HG03280 (cell line): Measurements from ENCODE around the gene CD302.
"Not testable (repeated sequence)": the region's sequence is repeated elsewhere in the genome, so short reads cannot be mapped to it uniquely, and the experiment has no call there.

Experiments
- ATAC-seq: cut with Tn5 transposase; IDR thresholded peaks from one replicate; pipeline ENCODE4 v1.9.1; 2021; ENCODE audit warnings: mild to moderate bottlenecking, moderate library complexity; ENCODE audit not compliant: unreplicated experiment

The CD302 gene, protein sequence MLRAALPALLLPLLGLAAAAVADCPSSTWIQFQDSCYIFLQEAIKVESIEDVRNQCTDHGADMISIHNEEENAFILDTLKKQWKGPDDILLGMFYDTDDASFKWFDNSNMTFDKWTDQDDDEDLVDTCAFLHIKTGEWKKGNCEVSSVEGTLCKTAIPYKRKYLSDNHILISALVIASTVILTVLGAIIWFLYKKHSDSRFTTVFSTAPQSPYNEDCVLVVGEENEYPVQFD

DNA sequence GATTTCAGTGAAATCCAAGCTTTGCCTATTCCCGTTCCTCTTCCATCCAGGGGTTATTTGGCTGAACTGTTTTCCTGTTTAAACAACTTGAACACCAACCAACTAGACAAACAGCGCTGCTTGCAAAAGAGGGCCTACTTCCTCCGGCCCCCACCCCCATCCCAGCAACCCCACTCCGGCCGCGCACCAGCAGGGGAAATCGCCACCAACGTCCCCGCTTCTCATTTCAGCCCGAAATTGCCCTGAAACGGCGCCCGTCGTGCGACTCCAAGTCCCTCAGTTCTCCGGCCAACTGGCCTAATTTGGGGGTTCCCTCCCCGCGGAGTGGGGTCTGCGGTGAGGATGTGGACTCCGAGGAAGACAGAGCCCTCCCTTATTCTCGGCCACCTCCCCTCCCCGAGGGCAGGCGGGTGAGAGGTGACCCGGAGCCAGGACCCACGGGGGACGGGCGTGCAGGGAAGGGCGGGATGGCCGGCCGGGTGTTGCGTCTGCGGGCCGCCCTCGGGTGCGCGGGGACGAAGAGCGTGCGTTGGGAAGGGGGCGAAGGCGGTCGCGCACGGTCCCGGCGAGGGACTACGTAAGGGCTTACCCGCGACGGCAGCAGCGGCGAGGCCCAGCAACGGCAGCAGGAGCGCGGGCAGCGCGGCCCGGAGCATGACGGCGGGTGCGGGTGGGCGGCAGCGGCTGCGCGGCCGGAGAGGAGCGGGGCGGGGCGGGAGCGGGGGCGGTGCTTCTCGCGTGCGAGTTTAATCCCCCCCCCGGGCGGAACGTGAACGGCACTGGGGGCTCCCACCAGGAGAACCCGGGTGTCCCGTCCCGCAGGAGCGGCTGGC is at the start of gene CD302:
Gene CD302 (minus strand): TSS at position 666 of the 833 bp plus-strand sequence. CDS start 10 bp downstream, at position 656.
- peak; percentile 69 for ATAC-seq

DNA sequence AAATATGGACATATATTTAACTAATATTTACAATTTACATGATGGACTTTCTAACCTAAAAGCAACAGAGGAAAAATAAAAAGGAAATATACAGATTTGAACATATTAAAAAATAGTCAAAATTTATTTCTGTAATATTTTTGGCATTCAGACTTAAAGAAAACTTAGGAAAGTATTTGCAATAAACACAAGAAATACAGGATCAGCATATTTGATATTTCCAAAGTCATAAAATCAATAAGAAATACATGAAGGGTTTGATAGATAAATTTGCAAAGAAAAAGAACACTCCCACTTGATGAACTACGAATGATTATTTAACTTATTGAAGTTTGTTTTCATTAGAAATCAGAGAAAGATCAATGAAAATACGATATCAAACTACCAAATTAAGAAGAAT is 48.6 kb upstream of the CD302 start:
- ATAC-seq = no peak

DNA sequence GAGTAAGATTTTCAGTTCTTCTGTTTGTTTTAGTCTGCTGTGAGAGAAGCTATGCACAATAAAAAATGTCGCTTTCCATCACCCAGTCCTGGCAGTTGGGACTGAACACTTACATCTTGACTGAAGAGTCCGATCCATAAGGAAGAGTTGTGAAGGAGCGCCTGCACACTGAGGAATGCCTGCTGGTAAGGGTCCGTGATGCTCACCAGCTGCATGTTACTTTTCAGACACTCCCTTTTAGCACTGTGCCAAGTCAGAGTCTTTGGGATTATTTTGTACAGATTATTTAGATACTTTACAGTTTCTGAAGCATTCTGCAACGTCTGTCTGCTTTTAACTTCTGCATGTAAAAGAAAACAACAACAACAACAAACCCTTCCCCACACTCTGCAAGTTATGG is 42.6 kb upstream of the CD302 start:
- no peak for ATAC-seq

DNA sequence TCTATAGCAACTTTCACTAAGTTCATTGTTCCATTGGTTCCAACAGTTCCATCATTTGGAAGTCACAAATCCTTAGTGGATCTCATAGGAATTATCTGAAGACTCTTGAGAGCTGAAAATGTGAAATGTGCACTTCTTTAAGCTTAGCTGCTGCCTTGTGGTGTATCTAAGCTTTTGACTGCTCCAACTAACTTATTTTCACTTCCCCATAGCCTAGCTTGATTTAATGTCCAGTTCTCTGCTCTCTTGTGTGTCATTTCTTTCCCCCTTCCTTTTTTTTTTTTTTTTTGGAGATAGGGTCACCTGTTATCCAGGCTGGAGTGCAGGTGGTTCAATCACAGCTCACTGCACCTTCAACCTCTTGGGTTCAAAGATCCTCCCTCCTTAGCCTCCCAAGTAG is 34.9 kb upstream of the CD302 start:
- no peak for ATAC-seq

DNA sequence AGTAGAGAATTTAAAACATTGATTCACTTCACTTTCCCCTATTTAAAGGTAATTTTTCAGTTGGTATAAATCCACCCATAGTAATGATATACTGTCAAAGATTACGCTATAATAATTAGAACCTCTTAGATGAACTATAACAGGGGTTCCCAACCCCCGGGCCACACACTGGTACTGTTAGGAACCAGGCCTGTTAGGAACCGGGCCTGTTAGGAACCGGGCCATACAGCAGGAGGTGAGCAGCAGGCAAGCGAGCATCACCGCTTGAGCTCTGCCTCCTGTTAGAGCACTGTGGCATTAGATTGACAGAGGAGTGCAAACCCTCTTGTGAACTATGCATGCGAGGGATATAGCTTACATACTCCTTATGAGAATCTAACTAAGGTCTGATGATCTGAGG is 34.0 kb upstream of the CD302 start:
- ATAC-seq = no peak

DNA sequence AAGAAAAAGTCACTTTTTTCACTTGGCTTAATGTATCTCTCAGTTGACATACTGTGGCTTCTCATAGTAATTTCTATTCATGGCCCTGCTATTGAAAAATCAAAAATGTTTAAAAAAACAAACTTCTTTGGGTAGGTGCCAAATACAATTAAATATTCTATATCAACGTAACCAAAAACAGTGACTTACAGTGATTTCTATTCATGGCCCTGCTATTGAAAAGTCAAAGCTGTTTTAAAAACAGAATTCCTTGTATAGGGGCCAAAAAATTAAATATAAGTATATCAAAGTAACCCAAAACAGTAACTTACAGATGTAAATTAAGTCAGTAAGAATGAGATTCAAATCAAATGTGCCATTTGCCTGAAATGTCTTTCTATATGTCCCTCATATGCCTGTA is 31.4 kb upstream of the CD302 start:
- no peak for ATAC-seq

DNA sequence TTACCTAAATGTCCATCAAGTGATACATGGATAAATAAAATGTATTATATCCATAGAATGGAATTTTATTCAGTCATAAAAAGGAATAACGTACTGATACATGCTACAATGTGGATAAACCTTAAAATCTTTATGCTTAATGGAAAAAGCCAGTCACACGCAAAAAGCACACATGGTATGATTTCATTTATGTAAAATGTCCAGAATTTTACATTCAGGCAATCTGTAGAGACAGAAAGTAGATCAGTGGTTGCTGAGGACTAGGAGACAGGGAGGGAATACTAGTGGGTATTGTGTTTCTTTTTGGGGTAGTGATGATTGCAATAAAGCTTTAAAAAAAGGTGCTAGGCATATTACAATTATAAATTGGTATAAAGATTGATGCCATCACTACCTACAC is 30.7 kb upstream of the CD302 start:
- ATAC-seq = no peak

DNA sequence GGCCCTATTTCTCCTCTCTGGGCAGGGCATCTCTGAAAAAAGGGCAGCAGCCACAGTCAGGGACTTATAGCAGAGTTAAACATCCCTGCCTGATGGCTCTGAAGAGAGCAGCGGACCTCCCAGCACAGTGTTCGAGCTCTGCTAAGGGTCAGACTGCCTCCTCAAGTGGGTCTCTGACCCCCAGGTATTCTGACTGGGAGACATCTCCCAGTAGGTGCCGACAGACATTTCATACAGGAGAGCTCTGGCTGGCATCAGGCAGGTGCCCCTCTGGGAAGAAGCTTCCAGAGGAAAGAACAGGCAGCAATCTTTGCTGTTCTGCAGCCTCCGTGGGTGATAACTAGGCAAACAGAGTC is 24.4 kb upstream of the CD302 start:
- ATAC-seq = not testable (repeated sequence)

DNA sequence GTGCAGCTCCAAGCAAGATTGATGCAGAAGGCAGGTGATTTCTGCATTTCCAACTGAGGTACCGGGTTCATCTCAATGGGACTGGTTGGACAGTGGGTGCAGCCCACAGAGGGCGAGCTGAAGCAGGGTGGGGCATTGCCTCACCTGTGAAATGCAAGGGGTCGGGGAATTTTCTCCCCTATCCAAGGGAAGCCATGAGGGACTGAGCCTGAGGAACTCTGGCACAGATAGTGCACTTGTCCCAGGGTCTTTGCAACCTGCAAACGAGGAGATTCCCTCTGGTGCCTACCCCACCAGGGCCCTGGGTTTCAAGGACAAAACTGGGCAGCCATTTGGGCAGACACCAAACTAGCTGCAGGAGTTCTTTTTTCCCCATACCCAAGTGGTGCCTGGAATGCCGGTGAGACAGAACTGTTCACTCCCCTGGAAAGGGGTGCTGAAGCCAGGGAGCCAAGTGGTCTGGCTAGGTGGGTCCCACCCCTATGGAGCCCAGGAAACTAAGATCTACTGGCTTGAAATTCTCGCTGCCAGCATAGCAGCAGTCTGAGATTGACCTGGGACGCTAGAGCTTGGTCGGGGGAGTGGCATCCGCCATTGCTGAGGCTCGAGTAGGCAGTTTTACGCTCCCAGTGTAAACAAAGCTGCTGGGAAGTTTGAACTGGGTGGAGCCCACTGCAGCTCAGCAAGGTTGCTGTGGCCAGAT is 23.9 kb upstream of the CD302 start:
- ATAC-seq = not testable (repeated sequence)

DNA sequence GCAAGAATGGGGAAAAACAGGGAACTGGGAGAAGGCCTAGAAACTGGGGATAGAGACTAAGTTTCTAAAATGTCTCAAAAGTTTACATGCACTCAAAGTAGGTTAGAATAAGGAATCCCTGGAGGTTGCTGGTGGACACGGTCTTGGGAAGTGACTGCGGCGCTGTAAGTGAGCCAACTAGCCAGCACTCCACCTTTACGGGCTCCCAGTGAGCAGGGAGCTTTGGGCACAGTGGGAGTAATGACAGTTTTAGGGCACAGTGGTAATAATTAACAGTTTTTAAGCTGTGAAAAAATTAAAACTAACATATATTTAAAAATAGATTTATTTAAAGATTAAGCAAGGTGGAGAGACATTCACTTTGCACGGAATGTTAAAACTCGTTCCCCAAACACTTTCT is 20.9 kb upstream of the CD302 start:
- ATAC-seq = no peak

DNA sequence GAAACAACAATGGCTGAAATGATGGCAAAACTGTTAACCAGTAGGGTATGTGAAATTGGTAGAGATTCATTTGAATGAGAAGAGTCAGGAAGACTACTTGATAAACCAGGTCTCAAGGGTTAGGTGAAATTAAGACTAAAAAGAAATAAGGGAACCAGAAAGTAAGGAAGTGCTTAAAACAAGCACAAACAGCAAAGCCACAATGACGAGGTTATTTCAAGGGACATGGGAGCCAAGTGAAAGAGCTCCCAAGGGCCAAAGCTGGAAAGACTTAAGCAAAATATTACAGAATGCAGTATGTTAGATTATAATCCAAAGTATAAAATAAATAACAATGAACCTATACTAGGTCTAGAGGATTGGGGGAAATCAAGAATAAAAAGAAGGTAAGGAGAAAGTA is 19.3 kb upstream of the CD302 start:
- no peak for ATAC-seq

DNA sequence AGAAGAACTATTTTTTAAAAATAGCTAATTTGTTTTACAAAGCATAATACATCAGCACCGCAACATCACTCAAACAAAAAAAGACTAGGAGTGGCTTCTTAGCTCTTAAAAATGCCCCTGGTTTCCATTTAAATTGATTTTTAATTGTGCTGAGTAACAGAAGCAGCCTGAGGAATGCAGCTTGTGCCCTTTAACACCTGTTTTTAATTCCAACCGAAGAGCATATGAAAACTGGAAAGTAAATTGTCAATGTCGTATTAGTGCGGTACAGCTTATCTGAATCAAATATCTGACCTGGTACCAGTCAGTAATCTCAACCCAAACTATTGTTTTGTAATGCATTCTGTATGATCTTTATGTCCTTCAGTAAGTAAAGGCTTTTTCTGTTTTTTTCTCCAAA is 13.2 kb upstream of the CD302 start:
- no peak for ATAC-seq

DNA sequence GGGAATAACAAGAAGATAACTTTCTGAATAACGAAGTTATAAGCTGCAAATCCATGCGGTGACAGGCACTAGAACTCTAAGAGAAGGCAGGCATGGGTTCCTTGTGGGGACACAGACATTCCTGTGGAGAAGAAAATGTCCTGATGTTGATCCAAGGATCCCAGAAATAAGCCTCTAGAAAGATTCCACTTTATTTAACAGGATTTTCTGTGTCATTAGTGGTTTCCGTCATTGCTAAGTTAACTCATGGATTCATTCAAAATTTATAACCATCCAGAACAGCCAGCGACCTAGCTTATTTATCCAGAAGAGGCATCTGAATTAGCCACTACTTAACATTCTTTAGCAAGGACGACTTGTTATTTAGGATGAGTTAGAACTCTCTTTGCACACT is 10.0 kb upstream of the CD302 start:
- ATAC-seq = no peak

DNA sequence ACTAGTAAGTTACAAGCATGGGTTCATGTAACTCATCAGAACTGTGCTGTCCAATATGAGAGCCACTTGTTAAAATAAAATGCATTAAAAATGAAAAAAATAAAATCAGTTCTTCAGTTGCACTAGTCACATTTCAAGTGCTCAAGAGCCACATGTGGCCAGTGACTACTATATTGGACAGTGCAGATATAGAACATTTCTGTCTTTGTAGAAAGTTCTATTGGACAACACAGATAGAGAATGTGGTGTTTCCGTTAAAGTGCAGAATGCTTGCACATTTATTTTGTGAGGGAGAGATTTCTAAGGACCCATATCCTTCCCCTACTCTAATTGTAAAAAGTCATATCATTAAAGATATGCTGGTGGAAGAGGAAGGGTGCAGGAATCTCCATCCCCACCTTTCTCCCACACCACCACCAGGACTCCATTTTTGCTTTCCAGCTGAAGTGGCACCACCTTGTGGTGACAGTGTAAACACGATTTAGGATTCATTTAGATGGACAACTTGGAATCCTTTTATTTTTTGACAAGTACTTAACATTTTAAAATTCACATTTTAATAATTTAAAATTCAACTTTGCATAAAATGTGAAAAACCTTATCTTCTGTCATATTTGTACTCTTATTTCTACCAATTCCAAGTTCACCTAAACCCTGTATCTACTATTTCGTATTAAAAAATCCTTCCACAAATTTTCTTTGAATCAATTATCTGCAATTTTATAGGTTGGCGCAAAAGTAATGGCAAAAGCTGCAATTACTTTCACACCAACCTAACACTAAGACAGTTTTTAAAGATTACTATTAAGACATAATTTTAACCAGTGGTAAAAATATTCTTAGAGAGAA is 9.4 kb upstream of the CD302 start:
- no peak for ATAC-seq

DNA sequence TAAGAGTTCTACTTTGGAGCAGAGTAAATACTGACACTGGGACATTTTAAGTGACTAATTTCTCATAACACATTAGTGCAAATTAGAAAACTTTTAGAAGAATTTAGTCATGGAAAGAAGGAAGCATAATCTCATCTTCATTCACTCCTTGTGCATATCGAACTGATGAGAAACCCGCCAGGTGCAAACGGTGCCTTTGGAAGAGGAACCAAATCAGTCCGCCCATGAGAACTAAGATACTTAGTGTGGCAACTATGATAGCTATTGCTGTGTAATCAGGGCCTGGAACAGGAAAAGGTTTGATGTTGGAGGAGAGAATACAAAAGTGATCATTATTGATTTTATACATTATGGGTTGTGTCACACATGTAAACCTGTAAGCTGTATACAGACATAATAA is 6.9 kb upstream of the CD302 start:
- ATAC-seq = no peak

DNA sequence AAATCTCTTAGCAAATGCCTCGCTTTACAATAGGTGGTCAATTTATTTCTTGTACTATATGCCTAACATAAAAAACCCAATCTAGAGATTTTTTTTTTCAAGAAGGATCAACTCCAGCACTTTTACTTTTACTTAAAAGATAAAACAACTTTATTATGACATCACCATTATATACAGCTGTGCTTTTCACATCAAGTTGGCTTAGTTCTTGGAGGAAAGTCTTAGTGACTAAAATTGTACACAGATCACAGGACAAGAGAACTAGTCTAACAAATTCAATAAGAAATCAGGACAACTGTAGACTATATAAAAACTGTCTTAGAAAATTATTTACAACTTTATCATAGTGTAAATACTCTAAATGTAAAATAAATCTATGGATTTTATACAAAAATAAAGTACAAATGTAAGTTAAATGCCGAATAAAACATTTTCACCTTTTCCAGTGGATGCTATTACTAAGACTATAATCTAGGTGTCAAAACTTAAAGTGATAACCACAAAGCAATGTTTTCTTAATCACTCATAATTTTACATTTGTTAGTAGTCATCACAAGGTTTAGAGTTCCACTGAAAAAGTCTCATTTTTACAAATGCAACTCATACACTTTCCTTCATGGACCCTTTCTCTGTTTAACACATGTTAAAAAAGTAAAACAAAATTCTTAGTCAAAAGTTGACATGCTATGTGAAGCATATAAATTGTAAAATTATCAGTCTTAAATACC is 5.4 kb upstream of the CD302 start:
- ATAC-seq = no peak

DNA sequence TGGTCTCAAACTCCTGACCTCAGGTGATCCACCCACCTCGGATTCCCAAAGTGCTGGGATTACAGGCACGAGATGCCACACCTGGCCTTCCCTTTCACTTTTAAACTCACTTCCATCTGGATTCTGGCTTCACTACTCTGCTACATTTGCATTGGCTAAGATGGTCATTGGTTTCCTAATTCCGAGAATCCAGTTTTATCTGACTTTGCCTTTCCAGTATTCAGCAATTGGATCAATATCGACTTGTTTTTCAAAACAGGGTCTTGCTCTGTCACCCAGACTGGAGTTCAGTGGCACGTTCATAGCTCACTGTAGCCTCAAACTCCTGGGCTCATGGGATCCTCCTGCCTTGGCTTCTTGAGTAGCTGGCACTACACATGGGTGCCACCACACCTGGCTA is 4.7 kb upstream of the CD302 start:
- ATAC-seq = no peak

DNA sequence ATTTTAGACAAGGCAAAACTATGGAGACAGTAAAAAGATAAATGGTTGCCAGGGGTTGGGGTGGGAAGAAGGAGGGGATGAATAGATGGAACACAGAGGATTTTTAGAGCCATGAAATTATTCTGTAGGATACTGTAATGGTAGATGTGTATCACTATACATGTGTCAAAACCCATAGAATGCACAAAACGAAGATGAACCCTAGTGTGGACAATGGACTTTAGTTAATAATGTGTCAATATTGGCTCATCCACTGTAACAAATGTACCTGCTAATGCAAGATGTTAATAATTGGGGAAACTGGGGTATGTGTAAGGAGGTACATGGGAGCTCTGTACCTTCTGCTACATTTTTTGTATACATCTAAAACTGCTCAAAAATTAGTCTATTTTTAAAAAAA is 1.8 kb upstream of the CD302 start:
- ATAC-seq = no peak

DNA sequence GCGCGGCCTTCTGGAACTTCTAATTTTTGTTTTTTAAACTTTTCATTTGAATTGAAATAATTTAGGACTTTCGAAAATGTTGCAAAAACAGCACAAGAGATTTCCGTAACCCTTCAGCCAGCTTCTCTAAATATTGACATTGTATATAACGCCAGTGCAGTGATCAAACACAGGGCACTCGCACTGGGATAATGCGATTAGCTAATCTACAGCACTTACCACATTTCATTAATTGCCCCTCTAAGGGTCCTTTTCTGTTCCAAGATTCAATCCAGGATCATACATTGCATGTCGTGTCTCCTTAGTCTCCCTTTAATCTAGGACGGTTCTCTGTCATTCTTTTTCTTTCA is 343 bp upstream of the CD302 start:
- no peak for ATAC-seq

DNA sequence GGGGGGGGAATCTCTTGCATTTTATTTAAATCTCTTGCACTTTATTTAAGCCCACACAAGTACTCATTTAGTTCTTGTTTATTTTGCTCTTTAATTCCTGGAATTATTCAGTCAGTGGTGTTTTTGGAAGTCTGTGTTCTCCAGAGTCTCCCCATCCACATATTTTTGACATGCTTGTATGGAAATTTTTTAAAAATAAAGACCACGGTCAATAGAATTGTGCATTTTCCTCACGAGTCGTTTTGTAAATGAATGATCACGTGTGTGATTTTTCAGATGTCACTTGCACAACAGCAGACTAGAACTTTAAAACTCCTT is 824 bp downstream of the CD302 start:
- no peak for ATAC-seq
